HG02588 (cell line): ENCODE measurements around the gene WDR83.
A peak's percentile ranks its signal among the peaks of the same experiment; 100 is the strongest.
"Not testable (repeated sequence)": the region's sequence is repeated elsewhere in the genome, so short reads cannot be mapped to it uniquely, and the experiment has no call there.

Experiments used
- ATAC-seq: cut with Tn5 transposase; IDR thresholded peaks from one replicate; pipeline ENCODE4 v1.9.1; 2021; ENCODE audit warnings: mild to moderate bottlenecking, moderate library complexity; ENCODE audit not compliant: unreplicated experiment

Gene WDR83

DNA sequence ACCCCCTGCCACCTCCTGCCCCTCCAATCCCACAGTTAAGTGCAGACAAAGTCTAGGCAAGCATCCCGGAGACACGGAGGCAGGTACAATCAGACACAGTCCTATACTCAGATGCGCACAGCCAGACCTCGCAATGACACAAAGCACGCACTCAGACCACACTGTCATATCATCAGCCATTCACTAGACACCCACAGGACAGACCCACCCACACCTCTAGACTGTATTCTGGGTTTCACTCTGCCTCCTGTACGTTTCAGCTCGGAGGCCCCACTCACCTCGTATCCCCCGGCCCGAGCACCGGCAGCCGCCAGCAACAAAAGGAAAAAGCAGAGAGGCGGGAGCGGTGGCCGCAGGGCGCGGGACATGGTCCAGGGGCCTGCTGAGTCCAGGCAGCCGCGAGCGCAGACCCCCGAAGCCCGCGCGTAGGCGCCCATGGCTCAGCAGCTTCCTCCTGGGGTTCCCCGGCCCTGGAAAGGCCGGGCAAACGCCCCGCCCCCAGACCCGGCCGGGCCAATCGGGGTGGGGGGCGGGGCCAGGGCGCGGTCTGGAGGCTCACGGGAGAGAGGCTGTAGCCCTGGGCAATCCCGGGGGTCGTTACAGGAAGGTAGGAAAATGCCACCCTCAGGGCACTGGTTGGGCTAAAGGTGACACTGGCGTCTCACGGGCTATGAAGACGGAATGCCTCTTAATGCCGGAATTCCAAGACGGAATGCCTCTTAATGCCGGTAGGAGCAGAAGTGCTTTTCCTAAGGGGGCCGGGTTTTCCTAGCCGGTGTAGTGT, at the start of gene WDR83, which contains the start of gene MAN2B1:
Gene WDR83 (plus strand): TSS at position 543 of the 784 bp plus-strand sequence. CDS start 2,984 bp downstream, outside the sequence.
Gene MAN2B1 (minus strand): TSS at position 478 of the 784 bp plus-strand sequence. CDS start 41 bp downstream, at position 437.
- peak; percentile 31 for ATAC-seq

DNA sequence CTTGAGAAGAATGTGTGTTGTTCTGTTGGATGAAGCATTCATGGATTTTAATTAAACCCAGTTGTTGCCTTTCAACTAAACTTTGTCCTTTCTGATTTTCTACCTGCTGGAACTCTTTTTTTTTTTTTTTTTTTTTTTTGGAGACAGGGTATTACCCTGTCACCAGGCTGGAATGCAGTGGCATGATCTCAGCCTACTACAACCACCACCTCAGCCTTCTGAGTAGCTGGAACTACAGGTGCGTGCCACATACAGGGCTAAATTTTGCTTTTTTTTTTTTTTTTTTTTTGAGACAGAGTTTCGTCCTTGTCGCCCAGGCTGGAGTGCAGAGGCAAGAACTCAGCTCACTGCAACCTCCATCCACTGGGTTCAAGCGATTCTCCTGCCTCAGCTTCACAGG, 49.0 kb upstream of the WDR83 start:
- no peak for ATAC-seq

DNA sequence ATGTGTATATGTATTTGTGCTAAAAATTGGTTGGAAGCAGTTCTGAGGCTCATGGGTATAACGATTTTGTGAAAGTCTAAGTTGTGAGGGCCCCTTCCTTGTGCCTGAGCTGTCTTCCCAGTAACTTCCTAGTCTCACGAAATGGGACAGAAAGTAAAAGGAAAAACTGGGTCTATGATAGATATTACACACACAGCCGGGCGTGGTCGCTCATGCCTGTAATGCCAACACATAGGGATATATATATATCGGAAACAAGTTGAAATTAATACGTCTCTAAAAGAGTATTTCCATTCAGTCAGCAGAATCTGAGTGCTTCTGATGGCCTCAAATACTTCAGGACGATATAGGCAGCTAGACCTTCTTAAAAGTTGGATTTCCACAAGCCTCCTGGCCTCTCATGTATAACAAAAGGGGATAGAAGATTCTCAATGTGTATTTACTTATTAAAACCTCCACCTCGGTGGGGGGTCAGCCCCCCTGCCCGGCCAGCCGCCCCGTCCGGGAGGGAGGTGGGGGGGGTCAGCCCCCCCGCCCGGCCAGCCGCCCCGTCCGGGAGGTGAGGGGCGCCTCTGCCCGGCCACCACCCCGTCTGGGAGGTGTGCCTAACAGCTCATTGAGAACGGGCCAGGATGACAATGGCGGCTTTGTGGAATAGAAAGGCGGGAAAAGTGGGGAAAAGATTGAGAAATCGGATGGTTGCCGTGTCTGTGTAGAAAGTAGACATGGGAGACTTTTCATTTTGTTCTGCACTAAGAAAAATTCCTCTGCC, 45.2 kb upstream of the WDR83 start:
- not testable (repeated sequence) for ATAC-seq

DNA sequence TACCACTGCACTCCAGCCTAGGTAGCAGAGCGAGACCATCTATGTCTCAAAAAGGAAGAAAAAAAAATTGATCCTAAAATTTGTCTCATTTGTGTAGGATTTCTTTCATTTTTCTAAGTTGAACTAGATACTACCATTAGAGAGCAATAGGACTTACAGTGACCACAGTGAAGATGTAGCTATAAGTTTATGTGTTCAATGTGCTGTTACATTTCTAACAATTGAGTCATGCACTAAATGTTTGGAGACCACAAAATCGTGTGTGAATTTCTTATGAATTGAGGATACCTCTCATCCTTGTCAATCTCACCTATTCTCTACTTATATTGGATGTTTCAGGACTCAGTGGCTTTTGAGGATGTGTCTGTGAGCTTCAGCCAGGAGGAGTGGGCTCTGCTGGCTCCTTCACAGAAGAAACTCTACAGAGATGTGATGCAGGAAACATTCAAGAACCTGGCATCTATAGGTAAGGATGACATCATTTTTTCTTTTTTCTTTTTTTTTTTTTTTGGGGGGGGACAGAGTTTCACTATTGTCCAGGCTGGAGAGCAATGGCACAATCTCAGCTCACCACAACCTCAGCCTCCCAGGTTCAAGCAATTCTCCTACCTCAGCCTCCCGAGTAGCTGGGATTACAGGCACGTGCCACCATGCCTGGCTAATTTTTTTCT, 43.1 kb upstream of the WDR83 start:
- no peak for ATAC-seq

DNA sequence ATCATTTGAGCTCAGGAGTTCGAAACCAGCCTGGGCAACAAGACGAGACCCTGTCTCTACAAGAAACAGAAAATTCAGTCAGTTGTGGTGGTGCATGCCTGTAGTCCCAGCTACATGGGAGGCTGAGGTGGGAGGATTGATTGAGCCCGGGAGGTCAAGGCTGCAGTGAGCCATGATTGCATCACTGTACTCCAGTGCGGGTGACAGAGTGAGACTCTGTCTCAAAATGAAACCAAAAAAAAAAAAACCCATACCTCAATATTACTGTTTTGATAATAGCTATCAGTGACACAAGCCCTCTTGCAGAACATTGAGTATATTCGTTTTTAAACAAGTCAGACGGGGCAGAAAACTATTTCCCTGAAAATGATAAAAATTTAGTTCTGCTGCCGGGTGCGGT, 39.6 kb upstream of the WDR83 start:
- no peak for ATAC-seq

- no peak for ATAC-seq
These were observed 38.3 kb upstream of the WDR83 start for GRCh38 chr19:12628040-12629022.

DNA sequence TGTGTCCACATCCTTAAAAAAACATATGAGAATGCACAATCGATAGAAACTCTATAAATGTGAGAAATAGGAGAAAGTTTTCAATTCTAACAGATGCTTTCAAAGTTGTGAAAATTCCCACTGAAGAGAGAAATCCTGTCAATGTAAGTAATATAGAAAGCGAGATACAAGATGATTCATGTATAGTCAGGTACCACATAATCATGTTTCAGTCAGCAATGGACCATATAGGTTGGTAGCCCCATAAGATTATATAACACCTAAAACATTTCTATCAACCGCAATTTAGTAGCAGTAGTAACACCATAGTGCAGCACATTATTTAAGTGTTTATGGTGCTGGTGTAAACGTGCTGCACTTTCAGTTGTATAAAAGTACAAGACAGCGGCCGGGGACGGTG, 37.4 kb upstream of the WDR83 start:
- ATAC-seq = no peak

GRCh38 chr19:12636631-12637030, 30.0 kb upstream of the WDR83 start:
- no peak for ATAC-seq

DNA sequence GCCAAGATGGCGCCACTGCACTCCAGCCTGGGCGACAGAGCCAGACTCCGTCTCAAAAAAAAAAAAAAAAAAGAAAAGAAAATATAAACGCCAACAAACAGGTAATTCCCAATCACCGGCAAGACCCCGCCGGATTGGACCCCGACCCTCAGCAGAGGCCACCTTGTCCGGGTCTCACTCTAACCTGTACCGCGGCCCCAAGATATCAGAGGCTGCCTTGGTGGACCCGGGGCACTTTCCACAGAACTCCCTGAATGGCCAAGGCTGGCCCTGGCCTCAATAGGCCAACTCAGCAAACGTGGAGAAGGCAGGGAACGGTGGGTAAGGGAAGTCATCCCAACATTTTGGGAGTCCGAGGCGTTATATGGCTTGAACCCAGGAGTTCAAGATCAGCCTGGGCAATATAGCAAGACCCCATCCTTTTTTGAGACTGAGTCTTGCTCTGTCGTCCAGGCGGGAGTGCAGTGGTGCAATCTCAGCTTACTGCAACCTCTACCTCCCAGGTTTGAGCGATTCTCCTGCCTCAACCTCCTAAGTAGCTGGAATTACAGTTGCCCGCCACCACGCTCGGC, 27.9 kb upstream of the WDR83 start:
- no peak for ATAC-seq

DNA sequence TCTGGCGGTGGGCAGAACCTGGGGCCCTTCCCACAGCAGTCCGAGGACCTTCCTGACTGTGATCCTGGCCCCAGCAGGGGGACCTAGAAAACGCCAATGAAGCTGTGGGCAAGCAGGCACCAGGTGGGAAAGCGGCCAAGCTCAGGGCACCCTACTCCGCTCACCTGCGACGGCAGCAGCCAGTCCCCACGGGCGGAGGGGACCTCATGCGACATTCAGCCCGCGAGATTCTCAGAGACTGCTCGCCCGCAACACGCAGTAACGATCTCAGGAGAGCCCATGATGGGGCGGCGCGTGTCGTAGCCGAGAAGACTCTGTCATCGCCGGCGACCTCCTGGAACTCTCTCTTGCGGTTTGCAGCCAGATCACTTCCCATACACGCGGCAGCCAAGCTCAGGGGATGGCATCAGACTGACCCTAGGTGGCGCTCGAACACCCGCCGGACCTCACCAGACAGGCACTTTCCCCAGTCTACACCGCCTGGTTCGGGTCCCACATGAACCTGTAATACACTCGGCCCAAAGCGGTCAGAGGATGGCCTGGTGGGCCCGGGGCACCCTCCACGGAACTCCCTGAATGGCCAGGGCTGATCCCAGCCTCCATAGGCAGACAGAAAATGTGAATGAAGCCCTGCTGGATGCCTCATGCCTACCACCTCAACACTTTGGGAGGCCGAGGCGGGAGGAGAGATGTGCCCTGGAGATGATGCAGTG, 26.6 kb upstream of the WDR83 start:
- ATAC-seq = no peak

DNA sequence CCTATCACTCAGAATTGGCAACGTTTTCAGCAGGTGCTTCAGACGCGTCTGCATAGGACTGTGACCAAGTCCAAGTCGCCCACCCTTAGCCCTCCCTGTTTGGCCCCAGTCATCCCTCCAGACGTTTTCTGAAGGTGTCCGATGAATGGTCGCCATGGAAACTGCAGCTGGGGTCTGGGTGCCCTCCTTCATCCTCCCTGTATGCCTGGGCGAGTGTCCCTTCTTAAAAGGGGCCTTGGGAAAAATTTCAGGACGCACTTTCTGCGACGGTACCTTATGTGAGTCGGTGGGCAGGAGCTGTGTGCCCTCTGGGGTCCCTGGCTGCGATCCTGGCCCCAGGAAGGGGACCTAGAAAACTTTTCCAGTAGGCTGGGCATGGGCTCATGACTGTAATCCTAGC, 25.2 kb upstream of the WDR83 start:
- ATAC-seq = no peak

GRCh38 chr19:12642506-12642905, 24.1 kb upstream of the WDR83 start:
- no peak for ATAC-seq

DNA sequence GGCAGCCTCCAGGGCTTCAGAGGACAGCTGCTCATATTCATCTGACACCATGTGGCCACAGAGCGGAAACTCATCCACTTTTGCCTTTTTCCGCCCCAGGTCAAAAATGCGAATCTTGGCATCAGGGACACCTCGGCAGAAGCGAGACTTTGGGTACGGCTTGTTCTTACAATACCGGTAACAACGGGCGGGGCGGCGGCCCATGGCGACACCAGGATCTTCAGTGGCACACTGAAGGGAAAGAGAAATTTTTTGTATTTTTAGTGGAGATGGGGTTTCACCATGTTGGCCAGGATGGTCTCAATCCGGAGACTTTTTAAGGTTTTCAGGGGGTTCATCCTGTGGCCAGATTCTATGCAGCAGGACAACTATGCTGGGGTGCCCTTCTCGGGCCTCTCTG, 22.9 kb upstream of the WDR83 start:
- ATAC-seq = not testable (repeated sequence)

DNA sequence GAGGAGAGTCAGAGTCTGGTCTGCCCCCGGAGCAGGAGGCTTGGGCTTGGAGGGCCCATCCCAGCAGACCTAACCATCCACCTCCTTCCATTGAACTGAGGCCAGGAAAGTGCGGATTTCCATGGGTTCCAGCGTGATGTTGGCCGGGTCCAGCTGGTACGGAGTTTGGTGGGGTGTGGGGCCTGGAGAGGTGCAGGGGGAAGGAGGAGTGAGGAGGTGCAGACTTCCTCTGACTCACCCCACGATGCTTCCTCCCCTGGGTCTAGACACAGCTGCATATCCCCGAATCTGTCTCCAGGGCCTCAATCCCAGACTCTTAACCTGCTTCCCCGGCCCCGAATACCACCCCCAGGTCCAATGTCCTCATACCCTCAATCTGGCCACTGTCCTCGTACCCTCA, 20.1 kb upstream of the WDR83 start:
- ATAC-seq = no peak

DNA sequence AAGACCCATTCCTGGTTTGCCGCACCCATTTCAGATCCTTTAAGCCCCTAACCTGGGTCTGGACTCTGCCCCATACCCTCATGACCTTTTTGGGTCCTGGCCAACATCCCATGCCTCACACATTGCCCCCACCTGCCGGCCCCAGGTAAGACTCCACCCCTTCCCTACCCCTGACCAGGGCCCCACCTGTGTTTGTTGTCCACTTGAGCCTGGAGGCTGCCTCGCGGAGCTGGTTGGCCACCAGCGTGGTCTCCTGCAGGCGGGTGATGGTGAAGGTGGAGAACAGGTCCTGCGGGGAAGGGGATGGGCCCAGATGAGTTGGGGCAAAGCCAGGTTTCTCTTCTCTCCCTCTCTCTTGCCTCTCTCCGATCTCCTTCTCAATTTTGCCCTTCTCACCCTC, 19.6 kb upstream of the WDR83 start:
- ATAC-seq = no peak

DNA sequence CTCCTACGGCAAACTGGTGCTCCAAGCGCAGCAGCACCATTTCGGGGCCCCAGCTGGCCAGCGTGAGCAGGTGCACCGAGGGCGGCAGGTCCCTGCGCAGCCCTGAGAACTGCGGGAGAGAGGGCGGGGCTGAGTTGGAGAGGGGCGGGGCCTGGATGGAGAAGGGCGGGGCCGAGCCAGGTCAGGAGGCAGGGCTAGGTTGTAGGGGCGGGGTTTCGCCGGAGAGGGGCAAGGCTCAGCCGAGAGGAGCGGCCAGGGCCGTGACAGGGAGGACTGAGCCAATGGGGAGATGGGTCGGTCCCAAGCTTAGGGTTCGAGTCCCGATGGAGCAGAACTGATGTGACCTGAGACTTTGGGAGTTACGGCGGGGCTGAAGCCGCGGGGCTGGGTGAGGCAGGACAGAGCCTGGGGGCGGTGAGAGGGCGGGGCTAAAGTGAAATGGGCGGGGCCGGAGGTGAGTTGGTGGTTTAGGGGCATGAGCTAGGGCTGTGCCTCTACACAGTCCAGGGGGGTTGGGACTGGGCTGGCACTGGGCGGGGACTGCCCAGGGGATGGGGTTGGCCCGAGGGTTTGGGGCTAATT, 19.0 kb upstream of the WDR83 start:
- no peak for ATAC-seq

- ATAC-seq = no peak
These were observed 18.5 kb upstream of the WDR83 start for GRCh38 chr19:12648088-12648487.

DNA sequence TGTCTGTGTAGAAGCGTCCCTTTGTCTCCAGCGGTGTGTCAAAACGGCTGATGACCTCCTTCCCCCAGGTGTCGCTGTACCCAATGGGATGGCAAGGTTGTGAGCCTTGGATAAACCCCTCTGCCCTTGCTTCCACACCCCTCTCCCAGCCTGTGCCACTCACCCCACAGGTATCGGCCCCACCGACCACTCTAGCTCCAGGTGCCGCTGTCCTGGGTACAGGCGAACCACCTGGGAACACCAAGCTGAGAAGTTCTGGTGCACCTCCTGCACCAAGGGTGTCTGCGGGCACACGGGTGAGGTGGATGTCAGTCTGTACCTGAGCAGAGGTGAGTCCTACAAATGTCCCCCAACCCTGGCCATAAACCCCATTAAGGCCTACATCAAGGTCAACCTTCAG, 16.7 kb upstream of the WDR83 start:
- ATAC-seq = no peak

DNA sequence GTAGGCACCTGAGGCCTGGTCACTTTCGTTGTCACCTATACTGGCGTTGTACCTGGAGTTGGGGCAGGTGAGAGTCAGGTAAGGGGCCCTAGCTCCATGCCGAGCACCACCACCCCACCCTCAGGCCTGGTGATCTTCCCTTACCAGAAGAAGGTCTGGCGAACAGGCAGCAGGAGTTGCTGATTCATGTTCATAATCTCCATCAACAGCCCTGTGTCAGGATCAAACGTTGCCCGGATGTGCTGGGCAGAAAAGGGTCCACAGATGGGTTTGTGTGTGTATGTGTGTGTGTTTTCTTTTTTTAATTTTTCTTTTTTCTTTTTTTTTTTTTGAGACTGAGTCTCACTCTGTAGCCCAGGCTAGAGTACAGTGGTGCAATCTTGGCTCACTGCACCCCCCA, 14.4 kb upstream of the WDR83 start:
- ATAC-seq = no peak
